Measurements from ENCODE around the gene CLCF1. TPM values are rescaled to one million over a fixed set of nuclear protein-coding genes. Genes with fewer than 3 reads are reported as not detected.
A peak's percentile ranks its signal among the peaks of the same experiment; 100 is the strongest.

The CLCF1 gene
- total RNA-seq, 1 donor = 6.9 TPM

DNA sequence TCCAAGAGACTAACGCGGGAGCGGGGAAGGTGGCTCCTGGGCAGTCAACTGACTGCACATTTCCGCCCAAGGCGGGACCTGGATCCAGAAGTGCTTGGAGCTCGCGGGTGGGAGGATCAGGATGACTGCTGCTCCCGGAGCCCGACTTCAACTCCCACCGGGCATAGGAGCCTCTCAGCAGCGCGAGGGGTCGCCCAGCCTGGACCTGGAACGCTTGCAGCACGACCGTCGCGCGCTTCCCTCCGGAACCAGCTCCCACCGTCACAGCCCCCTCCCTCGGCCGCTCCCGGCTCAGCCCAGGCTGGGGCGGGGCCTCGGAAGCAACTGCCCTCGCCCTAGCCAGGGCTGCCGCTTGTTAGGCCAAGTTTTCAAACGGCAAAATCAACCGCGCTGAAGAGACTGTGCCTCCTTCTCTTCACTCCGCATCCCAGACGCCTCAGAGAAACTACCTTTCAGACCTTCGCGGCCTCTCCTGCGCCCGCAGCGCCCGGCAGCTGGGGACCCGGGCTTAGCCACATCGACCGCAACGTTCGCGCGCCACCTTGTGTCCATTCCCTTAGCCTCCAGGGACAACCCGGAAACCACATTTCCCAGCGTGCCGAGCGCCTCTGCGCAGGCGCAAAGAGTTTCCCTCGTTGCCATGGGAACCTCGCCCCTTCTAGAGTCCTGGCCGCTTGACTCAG is 56.1 kb downstream of the CLCF1 start:
- peak overlapping the region; percentile 98 for H2AFZ ChIP-seq (ENCODE audit: low read length)
- peak; percentile 99 for DNase-seq (ENCODE audit: insufficient read length, low spot score, missing footprints)
- H4K20me1 ChIP-seq (ENCODE audit: insufficient read depth, low read length) = no peaks in the 10 kb centered on the region
- H3K27me3 ChIP-seq (ENCODE audit: insufficient read depth, low read length) = no peaks in the 10 kb centered on the region
- TF ChIP-seq CTCF (IDR thresholded peaks at IDR 0.05; ENCODE audit: extremely low read depth, low read depth, low read length) = peak; percentile 85
- no peaks in the 10 kb centered on the region for H3K36me3 ChIP-seq (ENCODE audit: insufficient read depth, low read length)
- H3K4me1 ChIP-seq (ENCODE audit: insufficient read depth, low read length) = peaks cover 7% of the 10 kb centered on the region
- H3K4me3 ChIP-seq (ENCODE audit: insufficient read depth, low read length) = peak overlapping the region; percentile 84
- peak overlapping the region; percentile 90 for H3K4me2 ChIP-seq (ENCODE audit: insufficient read depth, low read length)
- no peaks in the 10 kb centered on the region for H3K9me3 ChIP-seq (ENCODE audit: low read depth, low read length)
- H3K79me2 ChIP-seq (ENCODE audit: insufficient read depth, low read length) = no peaks in the 10 kb centered on the region
- H3K27ac ChIP-seq (ENCODE audit: low read depth, low read length) = peak overlapping the region; percentile 67

DNA sequence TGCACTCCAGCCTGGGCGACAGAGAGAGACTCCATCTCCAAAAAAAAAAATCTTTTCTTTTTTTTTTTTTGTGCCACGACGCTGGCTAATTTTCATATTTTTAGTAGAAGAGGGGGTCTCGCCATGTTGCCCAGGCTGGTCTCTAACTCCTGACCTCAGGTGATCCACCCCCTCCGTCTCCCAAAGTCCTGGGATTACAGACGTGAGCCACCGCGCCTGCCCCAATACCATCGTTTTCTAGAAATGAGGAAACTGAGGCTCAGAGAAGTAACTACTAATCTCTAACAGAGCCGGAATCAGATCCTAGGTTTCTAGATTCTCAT is 56.6 kb downstream of the CLCF1 start:
- Histone ChIP-seq H3K9me3 (ENCODE audit: low read depth, low read length) (no peaks in the 10 kb centered on the region), H4K20me1 (ENCODE audit: insufficient read depth, low read length) (no peaks in the 10 kb centered on the region), H3K4me3 (ENCODE audit: insufficient read depth, low read length) (peak overlapping the region; percentile 84), H3K79me2 (ENCODE audit: insufficient read depth, low read length) (no peaks in the 10 kb centered on the region), H3K4me1 (ENCODE audit: insufficient read depth, low read length) (peaks cover 7% of the 10 kb centered on the region), H2AFZ (ENCODE audit: low read length) (peak overlapping the region; percentile 98), H3K27me3 (ENCODE audit: insufficient read depth, low read length) (no peaks in the 10 kb centered on the region), H3K36me3 (ENCODE audit: insufficient read depth, low read length) (no peaks in the 10 kb centered on the region), H3K4me2 (ENCODE audit: insufficient read depth, low read length) (peak overlapping the region; percentile 90), H3K27ac (ENCODE audit: low read depth, low read length) (peak overlapping the region; percentile 67)
- no peak for DNase-seq (ENCODE audit: insufficient read length, low spot score, missing footprints)
- TF ChIP-seq CTCF (IDR thresholded peaks at IDR 0.05; ENCODE audit: extremely low read depth, low read depth, low read length) = no peak

DNA sequence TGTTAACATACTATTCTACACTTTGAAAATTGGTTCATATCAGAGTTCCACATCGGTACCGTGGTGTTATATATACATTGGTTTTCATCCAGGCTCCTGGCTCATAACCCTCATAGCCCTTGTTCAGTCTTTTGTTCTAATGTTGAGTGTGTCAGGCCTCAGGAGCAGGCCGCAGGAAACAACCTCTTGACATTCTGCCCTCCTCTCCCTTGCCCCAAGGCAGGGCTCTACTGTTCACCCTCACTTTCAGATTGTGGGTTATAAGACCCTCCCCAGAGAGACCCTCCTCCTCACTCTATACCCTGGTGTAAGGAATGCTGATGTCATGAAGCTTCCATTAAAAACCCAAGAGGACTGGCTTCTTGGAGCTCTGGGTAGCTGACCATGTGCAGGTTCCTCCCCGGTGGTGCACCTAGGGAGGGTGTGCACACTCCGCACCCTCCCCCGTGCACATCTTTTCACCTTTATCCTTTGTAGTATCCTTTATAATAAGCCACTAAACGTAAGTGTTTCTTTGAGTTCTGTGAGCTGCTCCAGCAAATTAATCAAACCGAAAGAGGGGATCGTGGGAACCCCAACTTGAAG is 58.0 kb downstream of the CLCF1 start:
- Histone ChIP-seq H3K4me1 (ENCODE audit: insufficient read depth, low read length) (peaks cover 7% of the 10 kb centered on the region), H2AFZ (ENCODE audit: low read length) (no peak overlapping the region), H3K79me2 (ENCODE audit: insufficient read depth, low read length) (no peaks in the 10 kb centered on the region), H3K27me3 (ENCODE audit: insufficient read depth, low read length) (no peaks in the 10 kb centered on the region), H3K4me3 (ENCODE audit: insufficient read depth, low read length) (no peak overlapping the region), H3K4me2 (ENCODE audit: insufficient read depth, low read length) (no peak overlapping the region), H4K20me1 (ENCODE audit: insufficient read depth, low read length) (no peaks in the 10 kb centered on the region), H3K27ac (ENCODE audit: low read depth, low read length) (no peak overlapping the region), H3K36me3 (ENCODE audit: insufficient read depth, low read length) (peaks cover 4% of the 10 kb centered on the region), H3K9me3 (ENCODE audit: low read depth, low read length) (no peaks in the 10 kb centered on the region)
- no peak for TF ChIP-seq CTCF (IDR thresholded peaks at IDR 0.05; ENCODE audit: extremely low read depth, low read depth, low read length)
- peak; percentile 68 for DNase-seq (ENCODE audit: insufficient read length, low spot score, missing footprints)

DNA sequence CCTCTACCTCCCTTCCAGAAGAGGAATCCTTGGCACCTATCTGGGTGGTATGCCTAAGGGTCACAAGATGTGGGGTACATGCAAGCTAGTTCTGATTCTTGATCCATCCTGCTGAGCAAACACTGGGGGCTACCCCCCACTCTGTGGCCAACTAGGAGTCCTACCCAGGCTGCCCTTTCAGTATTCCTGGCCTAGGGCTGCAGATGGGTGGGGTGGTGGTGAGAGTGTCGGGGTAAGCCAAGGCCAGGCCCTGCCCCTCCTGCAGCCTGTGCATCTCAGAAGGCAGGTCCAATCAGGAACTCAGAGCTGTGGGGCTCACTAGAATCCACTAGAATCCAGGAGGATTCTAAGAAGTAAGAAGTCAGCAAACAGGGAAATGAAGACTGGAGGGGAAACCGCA is 59.2 kb downstream of the CLCF1 start:
- Histone ChIP-seq H3K4me2 (ENCODE audit: insufficient read depth, low read length) (no peak overlapping the region), H3K27me3 (ENCODE audit: insufficient read depth, low read length) (no peaks in the 10 kb centered on the region), H3K27ac (ENCODE audit: low read depth, low read length) (no peak overlapping the region), H3K4me1 (ENCODE audit: insufficient read depth, low read length) (peaks cover 7% of the 10 kb centered on the region), H3K4me3 (ENCODE audit: insufficient read depth, low read length) (no peak overlapping the region), H3K79me2 (ENCODE audit: insufficient read depth, low read length) (no peaks in the 10 kb centered on the region), H3K36me3 (ENCODE audit: insufficient read depth, low read length) (peaks cover 10% of the 10 kb centered on the region), H4K20me1 (ENCODE audit: insufficient read depth, low read length) (no peaks in the 10 kb centered on the region), H2AFZ (ENCODE audit: low read length) (no peak overlapping the region), H3K9me3 (ENCODE audit: low read depth, low read length) (no peaks in the 10 kb centered on the region)
- peak; percentile 60 for DNase-seq (ENCODE audit: insufficient read length, low spot score, missing footprints)
- no peak for TF ChIP-seq CTCF (IDR thresholded peaks at IDR 0.05; ENCODE audit: extremely low read depth, low read depth, low read length)

Small RNA genes lying within 50 kb of the gene (small RNA-seq; reads per million reads assigned to genes)
- not detected for gene RN7SKP239
- gene RNU6-1238P = not detected

Other genes with a start within 250 kb of the CLCF1 start
- 21.4 and 23.6 TPM in 2 replicates for gene GRK2, start 107.1 kb downstream of the CLCF1 start, total RNA-seq
- 33.0 and 34.4 TPM in 2 replicates for gene ANKRD13D, start 84.3 kb downstream of the CLCF1 start, total RNA-seq
- 13.3 and 25.0 TPM in 2 replicates for gene SSH3, start 70.1 kb downstream of the CLCF1 start, total RNA-seq
- gene POLD4, start 20.1 kb downstream of the CLCF1 start, total RNA-seq = 43.3 and 59.4 TPM in 2 replicates
- 7.6 and 10.3 TPM in 2 replicates for gene RAD9A, start 18.4 kb upstream of the CLCF1 start, total RNA-seq
- gene PPP1CA, start 28.3 kb upstream of the CLCF1 start, total RNA-seq = 161 and 169 TPM in 2 replicates
- not detected in 2 replicates for gene TBC1D10C, start 30.5 kb upstream of the CLCF1 start, total RNA-seq
- under 0.01 TPM in 2 replicates for gene CARNS1, start 42.1 kb upstream of the CLCF1 start, total RNA-seq
- 33.9 and 36.9 TPM in 2 replicates for gene RPS6KB2, start 54.9 kb upstream of the CLCF1 start, total RNA-seq
- under 0.01 and 0.36 TPM in 2 replicates for gene PTPRCAP, start 64.1 kb upstream of the CLCF1 start, total RNA-seq
- gene CORO1B, start 69.9 kb upstream of the CLCF1 start, total RNA-seq = 137 and 140 TPM in 2 replicates
- gene GPR152, start 79.1 kb upstream of the CLCF1 start, total RNA-seq = not detected in 2 replicates
- not detected in 2 replicates for gene CABP4, start 81.8 kb upstream of the CLCF1 start, total RNA-seq
- gene TMEM134, start 95.7 kb upstream of the CLCF1 start, total RNA-seq = 15.6 and 29.3 TPM in 2 replicates
- gene AIP, start 109.4 kb upstream of the CLCF1 start, total RNA-seq = 64.2 and 71.3 TPM in 2 replicates
- 13.3 and 14.1 TPM in 2 replicates for gene PITPNM1, start 131.8 kb upstream of the CLCF1 start, total RNA-seq
- gene CDK2AP2, start 134.6 kb upstream of the CLCF1 start, total RNA-seq = 6.2 and 10.3 TPM in 2 replicates
- gene CABP2, start 149.8 kb upstream of the CLCF1 start, total RNA-seq = not detected in 2 replicates
- gene GSTP1, start 210.2 kb upstream of the CLCF1 start, total RNA-seq = 361 and 465 TPM in 2 replicates
- 146 and 158 TPM in 2 replicates for gene NDUFV1, start 233.3 kb upstream of the CLCF1 start, total RNA-seq

Measured in osteoblast (primary cell).